OCI-LY1 (cell line): ENCODE data around the gene NCKAP5L.
"Not testable (repeated sequence)": the region's sequence is repeated elsewhere in the genome, so short reads cannot be mapped to it uniquely, and the experiment has no call there.

ENCODE experiments used
- H2AFZ ChIP-seq: fragments of 200-600 bp; sonication (generic), shearing (Covaris generic); 2 replicates; pipeline ENCODE4 v1.6.0; 2014; ENCODE audit warnings: antibody characterized with exemption, mild to moderate bottlenecking, low read length
- H3F3A ChIP-seq: fragments of 200-600 bp; sonication (generic), shearing (Covaris generic); 2 replicates; pipeline ENCODE4 v1.6.0; 2014; ENCODE audit warnings: mild to moderate bottlenecking, antibody characterized with exemption, low read length, moderate library complexity; ENCODE audit not compliant: insufficient read depth
- H3K27ac ChIP-seq: fragments of 200-600 bp; sonication (generic); 2 replicates; pipeline ENCODE4 v1.5.1; 2014; ENCODE audit warnings: low read length, mixed run types, mild to moderate bottlenecking, low read depth; ENCODE audit not compliant: poor library complexity, severe bottlenecking
- H3K27me3 ChIP-seq: fragments of 200-600 bp; sonication (generic); 2 replicates; pipeline ENCODE4 v1.6.0; 2014; ENCODE audit warnings: antibody characterized with exemption, mild to moderate bottlenecking, low read length, moderate library complexity; ENCODE audit not compliant: insufficient read depth
- H3K36me3 ChIP-seq: fragments of 200-600 bp; sonication (generic); 2 replicates; pipeline ENCODE4 v1.6.1; 2014; ENCODE audit warnings: mild to moderate bottlenecking, antibody characterized with exemption, low read length, moderate library complexity, mixed read lengths; ENCODE audit not compliant: insufficient read depth
- H3K4me1 ChIP-seq: fragments of 200-600 bp; sonication (generic); 2 replicates; pipeline ENCODE4 v1.5.1; 2014; ENCODE audit warnings: mild to moderate bottlenecking, low read length, moderate library complexity; ENCODE audit not compliant: insufficient read depth, severe bottlenecking
- H3K4me2 ChIP-seq: fragments of 200-600 bp; sonication (generic), shearing (Covaris generic); 2 replicates; pipeline ENCODE4 v1.6.1; 2014; ENCODE audit warnings: low read length
- H3K4me3 ChIP-seq: fragments of 200-600 bp; sonication (generic); 2 replicates; pipeline ENCODE4 v1.5.1; 2014; ENCODE audit warnings: low read length, low read depth, mild to moderate bottlenecking, mixed read lengths; ENCODE audit not compliant: poor library complexity, severe bottlenecking
- H3K79me2 ChIP-seq: fragments of 200-600 bp; shearing (Covaris generic); 2 replicates; pipeline ENCODE4 v1.6.1; 2016; ENCODE audit warnings: mixed run types, low read length, mixed read lengths; ENCODE audit not compliant: insufficient read depth
- H3K9ac ChIP-seq: fragments of 200-600 bp; sonication (generic), shearing (Covaris generic); 2 replicates; pipeline ENCODE4 v1.6.1; 2014; ENCODE audit warnings: mild to moderate bottlenecking, low read length, mixed read lengths
- H3K9me2 ChIP-seq: fragments of 200-600 bp; sonication (generic), shearing (Covaris generic); 2 replicates; pipeline ENCODE4 v1.6.1; 2014; ENCODE audit warnings: low read depth, mild to moderate bottlenecking, low read length, mixed read lengths
- H3K9me3 ChIP-seq: fragments of 200-600 bp; shearing (Covaris generic); 2 replicates; pipeline ENCODE4 v1.6.1; 2014; ENCODE audit warnings: low read length, mixed read lengths
- H4K20me1 ChIP-seq: fragments of 200-600 bp; sonication (generic), shearing (Covaris generic); 2 replicates; pipeline ENCODE4 v1.6.0; 2016; ENCODE audit warnings: mild to moderate bottlenecking, low read length; ENCODE audit not compliant: insufficient read depth
- EZH2 ChIP-seq: fragments of 200-600 bp; sonication (generic), shearing (Covaris generic); IDR thresholded peaks from 2 replicates; pipeline ENCODE4 v1.8.0; 2017; ENCODE audit warnings: borderline replicate concordance, mixed run types, mild to moderate bottlenecking, antibody characterized with exemption, low read length, moderate library complexity, mixed read lengths
- TF ChIP-seq, protein P1 (sequence below): fragments of 200-600 bp; sonication (generic), shearing (Covaris generic); IDR thresholded peaks from 2 replicates; pipeline ENCODE4 v1.5.1; 2017; ENCODE audit warnings: mild to moderate bottlenecking, antibody characterized with exemption, low read length, moderate library complexity, mixed read lengths

The NCKAP5L gene

GRCh38 chr12:49783917-49784676 lies 44.1 kb downstream of the NCKAP5L start:
- H2AFZ ChIP-seq: no peak overlapping the region
- H3K36me3 ChIP-seq: no peaks in the 10 kb centered on the region; the same call in 1 of the 2 replicates
- no peak overlapping the region for H3K9ac ChIP-seq
- no peaks in the 10 kb centered on the region for H3K4me1 ChIP-seq
- H3K79me2 ChIP-seq: no peaks in the 10 kb centered on the region
- H3K9me2 ChIP-seq: no peaks in the 10 kb centered on the region
- H3K4me2 ChIP-seq: no peak overlapping the region
- no peak overlapping the region for H3K27ac ChIP-seq
- H3K9me3 ChIP-seq: 0 out of 2 replicates have a peak, but pooled peaks cover 3% of the 10 kb centered on the region
- H3F3A ChIP-seq: no peaks in the 10 kb centered on the region
- no peak for TF ChIP-seq EZH2
- TF ChIP-seq, protein P1, sequence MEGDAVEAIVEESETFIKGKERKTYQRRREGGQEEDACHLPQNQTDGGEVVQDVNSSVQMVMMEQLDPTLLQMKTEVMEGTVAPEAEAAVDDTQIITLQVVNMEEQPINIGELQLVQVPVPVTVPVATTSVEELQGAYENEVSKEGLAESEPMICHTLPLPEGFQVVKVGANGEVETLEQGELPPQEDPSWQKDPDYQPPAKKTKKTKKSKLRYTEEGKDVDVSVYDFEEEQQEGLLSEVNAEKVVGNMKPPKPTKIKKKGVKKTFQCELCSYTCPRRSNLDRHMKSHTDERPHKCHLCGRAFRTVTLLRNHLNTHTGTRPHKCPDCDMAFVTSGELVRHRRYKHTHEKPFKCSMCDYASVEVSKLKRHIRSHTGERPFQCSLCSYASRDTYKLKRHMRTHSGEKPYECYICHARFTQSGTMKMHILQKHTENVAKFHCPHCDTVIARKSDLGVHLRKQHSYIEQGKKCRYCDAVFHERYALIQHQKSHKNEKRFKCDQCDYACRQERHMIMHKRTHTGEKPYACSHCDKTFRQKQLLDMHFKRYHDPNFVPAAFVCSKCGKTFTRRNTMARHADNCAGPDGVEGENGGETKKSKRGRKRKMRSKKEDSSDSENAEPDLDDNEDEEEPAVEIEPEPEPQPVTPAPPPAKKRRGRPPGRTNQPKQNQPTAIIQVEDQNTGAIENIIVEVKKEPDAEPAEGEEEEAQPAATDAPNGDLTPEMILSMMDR: no peak
- H3K27me3 ChIP-seq: no peaks in the 10 kb centered on the region; the same call in 1 of the 2 replicates
- H3K4me3 ChIP-seq: no peak overlapping the region
- no peaks in the 10 kb centered on the region for H4K20me1 ChIP-seq

DNA sequence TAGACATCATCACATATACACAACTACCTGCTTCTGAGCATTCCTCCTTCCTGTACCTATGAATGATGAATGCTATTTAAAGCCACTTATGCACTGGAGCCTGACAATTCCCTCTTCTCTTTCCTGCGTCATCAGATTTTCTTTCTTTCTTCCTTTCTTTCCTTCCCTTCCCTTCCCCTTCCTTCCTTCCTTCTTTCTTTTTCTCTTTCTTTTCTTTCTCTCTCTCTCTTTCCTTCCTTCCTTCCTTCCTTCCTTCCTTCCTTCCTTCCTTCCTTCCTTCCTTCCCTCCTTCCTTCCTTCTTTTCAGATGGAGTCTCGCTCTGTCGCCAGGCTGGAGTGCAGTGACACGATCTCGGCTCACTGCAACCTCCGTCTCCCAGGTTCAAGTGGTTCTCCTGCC lies 47.3 kb downstream of the NCKAP5L start:
- H3K27me3 ChIP-seq, H3K4me2 ChIP-seq, H3K9me3 ChIP-seq, H3K4me3 ChIP-seq, H3F3A ChIP-seq, H3K9ac ChIP-seq, H4K20me1 ChIP-seq, H3K9me2 ChIP-seq, H2AFZ ChIP-seq, H3K79me2 ChIP-seq, H3K4me1 ChIP-seq, H3K27ac ChIP-seq, H3K36me3 ChIP-seq: not testable (repeated sequence)

DNA sequence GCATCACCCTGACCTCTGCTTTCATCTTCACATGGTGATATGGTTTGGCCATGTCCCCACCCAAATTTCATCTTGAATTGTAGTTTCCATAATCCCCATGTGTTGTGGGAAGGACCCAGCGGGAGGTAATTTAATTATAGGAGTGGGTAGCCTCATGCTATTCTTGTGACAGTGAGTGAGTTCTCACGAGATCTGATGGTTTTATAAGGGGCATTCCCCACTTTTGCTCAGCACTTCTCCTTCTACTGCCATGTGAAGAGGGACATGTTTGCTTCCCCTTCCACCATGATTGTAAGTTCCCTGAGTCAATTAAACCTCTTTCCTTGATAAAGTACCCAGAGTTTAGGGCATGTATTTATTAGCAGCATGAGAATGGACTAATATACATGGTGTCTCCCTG lies 48.6 kb downstream of the NCKAP5L start:
- no peak overlapping the region for H2AFZ ChIP-seq
- H3F3A ChIP-seq: no peaks in the 10 kb centered on the region
- H3K27ac ChIP-seq: no peak overlapping the region
- no peaks in the 10 kb centered on the region for H3K79me2 ChIP-seq
- no peaks in the 10 kb centered on the region; the same call in 1 of the 2 replicates for H3K27me3 ChIP-seq
- H3K36me3 ChIP-seq: no peaks in the 10 kb centered on the region
- H3K4me1 ChIP-seq: peaks cover 5% of the 10 kb centered on the region
- no peak overlapping the region for H3K9ac ChIP-seq
- no peaks in the 10 kb centered on the region for H3K9me3 ChIP-seq
- H3K4me2 ChIP-seq: no peak overlapping the region
- H3K4me3 ChIP-seq: no peak overlapping the region
- TF ChIP-seq, protein P1: no peak
- TF ChIP-seq EZH2: no peak
- H4K20me1 ChIP-seq: no peaks in the 10 kb centered on the region
- no peaks in the 10 kb centered on the region for H3K9me2 ChIP-seq
